K562 (cell line): ENCODE data around the gene CFAP58. TPM values are rescaled to one million over a fixed set of nuclear protein-coding genes. Genes with fewer than 3 reads are reported as not detected.

ENCODE experiments used
- ATAC-seq: fragments of 200-7000 bp; cut with Tn5 transposase; 3 replicates; pipeline ENCODE4 v1.9.1; 2020; ENCODE audit warnings: moderate library complexity
- BruUV-seq: library from RNA; stranded (reverse); fragments of 400-500 nt; replicated peaks from 2 replicates; lab custom pipeline; 2021; lab: Mats Ljungman, UMichigan
- CTCF ChIA-PET: fragments of 300-600 bp; formaldehyde crosslinking; extraction: SDS; loops from one replicate; lab custom pipeline; 2021; ENCODE audit warnings: low intra/inter-chr PET ratio; lab: Yijun Ruan, JAX
- POLR2A ChIA-PET: fragments of 300-600, 350-650 bp; sonication (Branson Sonifier 250); formaldehyde crosslinking; extraction: SDS; loops from one replicate; lab custom pipeline; 2021; ENCODE audit warnings: antibody characterized with exemption, inconsistent platforms; lab: Yijun Ruan, JAX
- DNase-seq, 4 experiments: peaks; one replicate each; pipeline versions ENCODE4 v3.0.0 to v3.0.0-alpha.2; 2011 to 2018; ENCODE audit warnings: low spot score in 3 of 4, mixed read lengths in 3 of 4; ENCODE audit errors: extremely low read depth in 1 of 4
- FAIRE-seq: peaks from 2 replicates; lab custom pipeline; 2011; peaks lifted over from hg19 to GRCh38; lab: Jason Lieb, UNC
- H2AFZ ChIP-seq: 2 replicates; pipeline ENCODE4 v1.6.0; 2011; ENCODE audit warnings: low read depth, low read length, control low read depth, inconsistent platforms
- H3K27ac ChIP-seq: fragments of 200-600 bp; 3 replicates; pipeline ENCODE4 v1.8.0; 2011; ENCODE audit warnings: low read depth, mild to moderate bottlenecking, control low read depth, inconsistent platforms, low read length, moderate library complexity, mixed read lengths; ENCODE audit errors: extremely low read depth
- H3K27me3 ChIP-seq, 2 experiments: fragments of 300-600 bp in 1 of 2; 2 replicates in 1 of 2; 3 replicates in 1 of 2; pipeline versions ENCODE4 v1.6.0 to v1.8.0; 2011; ENCODE audit warnings: inconsistent platforms in 2 of 2, low read length in 2 of 2, mild to moderate bottlenecking in 1 of 2, mixed read lengths in 1 of 2, moderate library complexity in 1 of 2; ENCODE audit not compliant: control insufficient read depth in 2 of 2, insufficient read depth in 2 of 2
- H3K36me3 ChIP-seq: fragments of 300-600 bp; 3 replicates; pipeline ENCODE4 v1.8.0; 2011; ENCODE audit warnings: mild to moderate bottlenecking, low read length, inconsistent platforms; ENCODE audit not compliant: control insufficient read depth, insufficient read depth
- H3K4me1 ChIP-seq, 2 experiments: fragments of 200-600 bp in 1 of 2; replicated peaks in 1 of 2; 2 replicates in 1 of 2; 3 replicates in 1 of 2; pipeline versions ENCODE4 v1.5.1 to v1.8.0; 2011; ENCODE audit warnings: inconsistent platforms in 2 of 2, low read length in 2 of 2, mild to moderate bottlenecking in 1 of 2, mixed read lengths in 1 of 2, moderate library complexity in 1 of 2; ENCODE audit not compliant: control insufficient read depth in 2 of 2, insufficient read depth in 2 of 2
- H3K4me2 ChIP-seq: 2 replicates; pipeline ENCODE4 v1.6.1; 2011; ENCODE audit warnings: low read length, control low read depth, inconsistent platforms, mixed read lengths; ENCODE audit not compliant: insufficient read depth
- H3K4me3 ChIP-seq: fragments of 200-600 bp; sonication (generic), shearing (Covaris generic); 2 replicates; pipeline ENCODE4 v1.5.1; 2016; ENCODE audit warnings: control low read depth, inconsistent platforms
- H3K79me2 ChIP-seq: fragments of 200-600 bp; 3 replicates; pipeline ENCODE4 v1.8.0; 2011; ENCODE audit warnings: low read length, inconsistent platforms; ENCODE audit not compliant: control insufficient read depth, insufficient read depth
- H3K9ac ChIP-seq, 2 experiments: 2 replicates each; pipeline versions ENCODE4 v1.6.0 to v1.6.1; 2011; ENCODE audit warnings: low read depth in 2 of 2, low read length in 2 of 2, control low read depth in 1 of 2, inconsistent platforms in 1 of 2, mild to moderate bottlenecking in 1 of 2, mixed read lengths in 1 of 2; ENCODE audit not compliant: insufficient read depth in 1 of 2
- H3K9me1 ChIP-seq: one replicate; pipeline ENCODE4 v1.6.0; 2011; ENCODE audit warnings: inconsistent platforms, mild to moderate bottlenecking, low read length, moderate library complexity; ENCODE audit not compliant: control insufficient read depth, insufficient read depth
- H3K9me3 ChIP-seq: replicated peaks from 2 replicates; pipeline ENCODE4 v1.5.1; 2011; ENCODE audit warnings: low read depth, low read length, inconsistent platforms; ENCODE audit not compliant: control insufficient read depth, insufficient read depth
- H4K20me1 ChIP-seq: replicated peaks from 2 replicates; pipeline ENCODE4 v1.6.1; 2011; ENCODE audit warnings: low read length, inconsistent platforms, mixed read lengths; ENCODE audit not compliant: control insufficient read depth, insufficient read depth
- BRF2 ChIP-seq: IDR thresholded peaks from 3 replicates; pipeline ENCODE4 v1.6.1; 2011; ENCODE audit warnings: borderline replicate concordance, mild to moderate bottlenecking; ENCODE audit not compliant: insufficient read length, insufficient read depth
- CXXC5 ChIP-seq: fragments of 250-450 bp; sonication (Bioruptor Pico); IDR thresholded peaks from 2 replicates; pipeline ENCODE4 v1.8.0; 2022; ENCODE audit warnings: inconsistent platforms, mild to moderate bottlenecking, moderate library complexity
- DACH1 ChIP-seq: fragments of 450-650 bp; IDR thresholded peaks from 2 replicates; pipeline ENCODE4 v1.6.1; 2018; ENCODE audit not compliant: partially characterized antibody
- HDAC3 ChIP-seq: fragments of 450-650 bp; IDR thresholded peaks from 2 replicates; pipeline ENCODE4 v1.6.1; 2018; ENCODE audit warnings: borderline replicate concordance, mild to moderate bottlenecking, moderate library complexity; ENCODE audit not compliant: partially characterized antibody
- KDM5B ChIP-seq: fragments of 200-600 bp; sonication (generic); IDR thresholded peaks from 2 replicates; pipeline ENCODE4 v1.6.1; 2012; ENCODE audit warnings: low read depth, mild to moderate bottlenecking, moderate library complexity, low read length, control low read depth, inconsistent platforms; ENCODE audit not compliant: insufficient replicate concordance
- MAFK ChIP-seq: IDR thresholded peaks from 2 replicates; pipeline ENCODE4 v1.6.1; 2011; ENCODE audit warnings: low read length, improper control_type of control experiment
- ZNF586 ChIP-seq: fragments of 450-650 bp; formaldehyde crosslinking; conservative IDR thresholded peaks from 2 replicates; pipeline ENCODE4 v1.4.0; 2020; ENCODE audit warnings: mild to moderate bottlenecking, moderate library complexity
- WGBS: fragments of 100-300 bp; shearing (Covaris generic); methylation state at CpG from one replicate; pipeline ENCODE4 v1.1.6; 2016; ENCODE audit warnings: low coverage, mixed read lengths; ENCODE audit not compliant: insufficient coverage; ENCODE audit errors: missing lambda C conversion rate; 5-methylcytosine and 5-hydroxymethylcytosine counted together
- in situ Hi-C: fragments of 300-500 bp; cut with MboI; formaldehyde crosslinking; loops from 4 replicates; pipeline ENCODE4 v1.15.0; 2018; ENCODE audit warnings: inconsistent platforms, mixed read lengths
- intact Hi-C: fragments of 100-400 bp; cut with micrococcal nuclease; formaldehyde crosslinking; loops from 2 replicates; pipeline ENCODE4 v1.14.2; 2022
- polyA plus RNA-seq, 8 experiments: library from polyadenylated mRNA; depleted of rRNA in 4 of 8; stranded (reverse) in 5 of 8; unstranded in 3 of 8; fragments of >200 nt; fragmentation: Nextera tagmentation in 2 of 8; fragmentation: Illumina TruSeq in 1 of 8; extraction: Ambion mirVana in 2 of 8; extraction: Trizol in 1 of 8; gene quantifications; 2 replicates each; pipeline versions ENCODE4 v1.2.1 to v1.2.3, GENCODE V29; 2011 to 2014; ENCODE audit warnings: inconsistent platforms in 1 of 8, missing spikeins in 1 of 8
- total RNA-seq, 7 experiments: library from RNA; depleted of rRNA in 6 of 7; stranded (reverse); fragments of >200 nt in 6 of 7; fragmentation: Illumina TruSeq in 2 of 7; extraction: Trizol in 2 of 7; gene quantifications; 2 replicates each; pipeline versions ENCODE4 v1.2.1 to v1.2.3, GENCODE V29; 2011 to 2021; ENCODE audit warnings: low replicate concordance in 1 of 7

Gene CFAP58
- total and polyA plus RNA-seq, 9 of the 15 experiments (the other 6 are each of a cell fraction or from before 2014, with no cell fraction given): 0.08 to 2.0 (median 0.71) TPM

DNA sequence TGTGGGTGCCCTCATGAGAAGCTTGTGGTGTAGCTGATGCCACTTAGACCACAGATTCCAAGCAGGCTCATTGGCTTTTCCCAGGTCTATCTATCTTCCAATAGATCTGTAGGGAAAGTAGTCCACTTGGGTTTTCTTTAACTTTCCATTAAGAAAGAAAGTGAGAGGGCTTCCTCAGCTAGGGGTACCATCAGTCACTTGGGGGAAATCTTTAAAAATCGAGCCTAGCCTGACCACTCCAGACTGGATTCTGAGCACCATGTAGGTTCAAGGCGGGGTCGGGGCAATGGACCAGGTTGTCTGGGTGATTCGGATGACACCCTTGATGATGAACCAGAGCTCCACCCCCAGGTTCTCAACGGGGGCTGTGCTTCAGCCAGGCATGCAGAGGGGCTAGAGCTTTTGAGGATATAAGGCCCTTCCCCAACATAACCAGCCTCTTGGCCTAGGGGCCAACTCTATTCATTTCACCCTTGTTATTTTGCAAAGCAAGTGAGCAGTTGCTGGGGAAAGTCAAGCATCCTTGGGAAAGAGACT, 42.4 kb upstream of the CFAP58 start:
- no peak for TF ChIP-seq ZNF586 (CRISPR knock-in tag)
- DNase-seq: no peak
- H3K4me3 ChIP-seq: no peak overlapping the region
- ChIA-PET POLR2A (interaction anchor here (0.6 to 1.6 kb wide), 6 partner anchors 9 to 312 kb away, joined by 3 to 7 read pairs (median 4); partner anchors contain the start of gene CFAP58), CTCF (no interaction called here)
- H3K9ac ChIP-seq: no peak overlapping the region
- no peaks in the 10 kb centered on the region for H3K9me1 ChIP-seq
- H3K79me2 ChIP-seq: peaks cover 40% of the 10 kb centered on the region
- peaks cover 18% of the 10 kb centered on the region for H4K20me1 ChIP-seq
- H3K27ac ChIP-seq: no peak overlapping the region
- in situ Hi-C loops (loop anchor here (5.0 kb wide), 1 partner anchor 36 kb away; no protein-coding TSS in a partner anchor), intact Hi-C loops (no loop called here)
- H3K4me2 ChIP-seq: no peak overlapping the region
- H3K4me1 ChIP-seq: no peaks in the 10 kb centered on the region; a peak in 1 of 5 replicates
- H2AFZ ChIP-seq: no peak overlapping the region
- no peaks in the 10 kb centered on the region for H3K9me3 ChIP-seq
- BruUV-seq: no TSS peak
- no peaks in the 10 kb centered on the region for H3K27me3 ChIP-seq
- peak; percentile 6 for ATAC-seq
- 82% methylated on average over 3 of the region's 5 CpGs for WGBS
- no peak for FAIRE-seq
- H3K36me3 ChIP-seq: peaks cover 66% of the 10 kb centered on the region; the same call in 2 of the 3 replicates

DNA sequence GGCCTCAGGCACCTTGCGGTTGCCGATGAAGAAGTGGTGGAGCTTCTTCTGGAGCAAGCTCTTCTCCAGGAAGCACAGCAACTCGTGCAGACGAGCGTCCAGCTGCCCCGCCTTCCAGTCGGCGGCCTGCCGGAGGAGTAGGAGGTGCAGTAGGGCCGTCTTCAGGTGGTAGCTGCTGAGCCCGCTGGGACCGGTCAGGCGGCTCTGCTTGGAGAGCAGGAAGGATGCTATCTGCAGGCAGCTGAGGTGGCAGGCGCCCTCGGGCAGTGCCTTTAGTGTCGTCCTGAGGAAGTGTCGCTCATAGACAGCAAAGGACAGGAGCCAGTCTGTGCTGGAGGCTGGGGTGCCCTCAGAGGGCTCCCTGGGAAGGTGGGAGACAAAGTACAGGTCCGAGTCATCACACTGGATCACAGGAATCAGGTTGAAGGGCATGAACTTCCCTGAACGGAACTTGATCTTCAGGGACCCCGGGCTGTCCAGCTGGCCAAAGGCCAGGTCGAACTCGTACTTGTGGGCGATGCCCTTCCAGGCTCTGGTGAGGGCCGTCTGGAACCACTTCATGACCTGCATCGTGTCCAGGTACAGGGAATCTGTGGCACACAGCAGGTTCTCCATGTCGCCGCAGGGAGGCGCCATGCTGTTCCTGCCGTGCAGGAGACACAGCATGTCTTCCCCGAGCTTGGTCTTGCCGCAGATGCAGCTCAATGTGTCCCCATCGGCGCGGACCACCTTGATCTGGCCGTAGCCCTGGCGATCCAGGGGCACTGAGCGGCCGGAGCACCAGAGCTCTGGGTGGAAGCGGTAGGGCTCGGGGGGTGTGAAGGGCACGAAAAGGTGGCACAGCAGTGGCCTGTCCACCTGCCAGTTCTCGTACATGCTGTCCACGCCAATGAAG, 38.8 kb upstream of the CFAP58 start:
- Histone ChIP-seq H3K4me1 (no peaks in the 10 kb centered on the region), H3K27ac (no peak overlapping the region), H3K4me3 (no peak overlapping the region), H3K9me3 (no peaks in the 10 kb centered on the region), H2AFZ (no peak overlapping the region), H3K79me2 (peaks cover 76% of the 10 kb centered on the region), H3K4me2 (no peak overlapping the region), H3K9ac (no peak overlapping the region), H3K9me1 (peaks cover 5% of the 10 kb centered on the region), H4K20me1 (peaks cover 45% of the 10 kb centered on the region), H3K27me3 (no peaks in the 10 kb centered on the region), H3K36me3 (peaks cover 95% of the 10 kb centered on the region; the same call in 2 of the 3 replicates)
- TF ChIP-seq MAFK: no peak
- TF ChIP-seq CXXC5 (CRISPR knock-in tag): no peak
- no peak for TF ChIP-seq KDM5B
- TF ChIP-seq HDAC3: no peak
- no peak for TF ChIP-seq BRF2
- no peak for TF ChIP-seq DACH1
- in situ Hi-C loops (loop anchor here (5.0 kb wide), 1 partner anchor 32 kb away; no protein-coding TSS in a partner anchor), intact Hi-C loops (no loop called here)
- no TSS peak for BruUV-seq
- no peak for FAIRE-seq
- no peak for DNase-seq
- 92% methylated on average over 19 of the region's 43 CpGs for WGBS
- ChIA-PET POLR2A (interaction anchor here (0.6 to 1.0 kb wide), 3 partner anchors 9 to 275 kb away, joined by 3 read pairs; no protein-coding TSS in a partner anchor), CTCF (no interaction called here)
- no peak for ATAC-seq
